Activated T-helper 1 cell treated with anti-CD3 and anti-CD28 coated beads, Interleukin-12 subunit alpha, Interleukin-12 subunit beta, Interleukin-2, Interleukin-4 antibody, amounts not matched to agents 30 ng/mL and 10 ng/mL and 1 ng/mL, durations not matched to agents 14 hours and 24 hours and 36 hours (primary cell): ENCODE results near the gene UCP3. TPM values are rescaled to one million over a fixed set of nuclear protein-coding genes. Genes with fewer than 3 reads are reported as not detected.

ENCODE experiments used
- DNase-seq: peaks from one replicate; pipeline ENCODE4 v3.0.0; 2021; ENCODE audit warnings: low spot score
- H3K27ac Mint-ChIP-seq: one replicate; pipeline ENCODE4 v1.8.0; 2021; ENCODE audit warnings: mild to moderate bottlenecking, mixed read lengths
- H3K27me3 Mint-ChIP-seq: one replicate; pipeline ENCODE4 v1.8.0; 2022; ENCODE audit warnings: mild to moderate bottlenecking, moderate library complexity, mixed read lengths; ENCODE audit not compliant: insufficient read depth
- H3K36me3 Mint-ChIP-seq: one replicate; pipeline ENCODE4 v1.8.0; 2021; ENCODE audit warnings: low read depth, mixed read lengths
- H3K4me1 Mint-ChIP-seq: one replicate; pipeline ENCODE4 v1.8.0; 2021; ENCODE audit warnings: low read depth, mixed read lengths
- H3K4me3 Mint-ChIP-seq: one replicate; pipeline ENCODE4 v1.8.0; 2021; ENCODE audit warnings: mild to moderate bottlenecking, moderate library complexity, mixed read lengths
- H3K9me3 Mint-ChIP-seq: one replicate; pipeline ENCODE4 v1.8.0; 2021; ENCODE audit warnings: mixed read lengths
- intact Hi-C: fragments of 100-400 bp; cut with micrococcal nuclease; formaldehyde crosslinking; loops from one replicate; pipeline ENCODE4 v1.15.1; 2024
- total RNA-seq: library from RNA; stranded (reverse); gene quantifications from 2 replicates; pipeline ENCODE4 v1.2.3, GENCODE V29; 2022

UCP3 gene
- total RNA-seq, 1 donor from 2014 or later: 4.1 TPM

DNA sequence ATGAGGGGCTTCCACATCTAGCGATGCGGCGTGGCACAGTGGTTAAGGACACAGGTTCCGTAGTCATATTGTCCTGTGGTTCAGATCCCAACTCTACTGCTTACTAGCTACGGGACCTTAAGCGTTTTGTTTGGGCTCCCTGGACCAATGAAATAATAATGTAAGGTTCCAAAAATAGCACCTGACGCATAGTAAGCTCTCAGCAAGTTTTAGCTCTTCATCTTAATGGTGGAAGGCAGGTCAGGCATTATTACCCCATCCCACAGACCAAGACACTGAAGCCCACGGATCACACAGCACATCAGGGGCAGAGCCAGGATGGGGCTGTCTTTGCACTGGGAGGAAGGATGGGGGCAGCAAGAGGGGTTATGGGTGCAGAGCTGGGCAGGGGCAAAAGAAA is 45.0 kb downstream of the UCP3 start:
- Mint-ChIP-seq H3K27ac (peak overlapping the region; percentile 78), H3K4me3 (no peak overlapping the region)
- intact Hi-C loops: loop anchor here (1.0 kb wide), 7 partner anchors 16 to 485 kb away; no protein-coding TSS in a partner anchor

DNA sequence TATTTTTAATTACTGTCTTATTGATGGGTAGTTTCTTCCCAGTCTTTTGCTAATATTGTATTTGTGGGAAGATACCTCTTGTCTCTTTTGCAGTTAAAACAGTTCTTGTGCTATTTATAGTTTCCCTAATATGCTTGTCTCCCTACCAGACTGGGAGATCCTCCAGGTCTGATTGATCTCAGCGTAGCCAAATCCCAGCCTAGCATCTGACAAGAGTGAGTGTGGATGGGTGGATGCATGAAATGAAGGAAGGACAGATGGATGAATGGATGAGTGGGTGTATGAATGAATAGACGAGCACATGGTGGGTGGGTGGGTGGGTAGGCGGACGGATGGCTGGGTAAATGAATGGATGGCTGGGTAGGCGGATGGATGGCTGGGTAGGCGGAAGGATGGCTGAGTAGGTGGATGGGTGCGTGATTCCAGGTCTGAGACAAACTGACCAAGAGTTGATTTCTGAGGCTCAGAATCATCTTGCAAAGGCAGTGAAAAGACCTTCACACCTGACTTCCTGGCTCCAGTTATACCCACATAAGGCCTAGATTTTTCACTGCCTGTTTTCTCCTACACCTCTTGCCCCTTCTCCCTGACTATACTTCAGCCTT is 46.7 kb downstream of the UCP3 start:
- no peak overlapping the region for H3K27ac Mint-ChIP-seq
- intact Hi-C loops: no loop called here
- H3K4me3 Mint-ChIP-seq: no peak overlapping the region
- H3K27me3 Mint-ChIP-seq: peaks cover 2% of the 10 kb centered on the region
- H3K4me1 Mint-ChIP-seq: peaks cover 23% of the 10 kb centered on the region
- H3K36me3 Mint-ChIP-seq: no peaks in the 10 kb centered on the region
- no peaks in the 10 kb centered on the region for H3K9me3 Mint-ChIP-seq
- no peak for DNase-seq

More for the DNA sequence above, 45.0 kb downstream of the UCP3 start:
- H3K27me3 Mint-ChIP-seq: peaks cover 2% of the 10 kb centered on the region
- H3K36me3 Mint-ChIP-seq: peaks cover 1% of the 10 kb centered on the region
- no peak for DNase-seq
- H3K9me3 Mint-ChIP-seq: no peaks in the 10 kb centered on the region
- H3K4me1 Mint-ChIP-seq: peaks cover 28% of the 10 kb centered on the region

DNA sequence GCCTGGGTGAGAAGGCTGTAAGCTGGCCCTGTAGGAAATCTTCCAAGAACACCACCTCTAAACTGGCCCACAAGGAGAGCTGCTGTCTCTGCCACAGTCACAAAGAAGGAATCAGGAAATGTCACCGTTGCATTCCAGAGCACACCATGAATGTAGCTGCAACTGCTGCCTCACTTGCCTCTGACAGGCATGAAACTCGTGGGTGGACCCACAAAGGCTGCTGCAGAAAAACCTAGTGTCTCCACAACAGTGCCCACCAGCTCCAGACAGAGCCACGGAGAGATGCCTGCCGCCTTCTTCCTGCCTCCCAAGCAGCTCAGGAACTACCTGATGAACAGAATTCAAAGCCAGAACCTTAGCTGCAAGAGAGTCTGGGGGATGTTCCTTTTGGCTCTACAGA is 47.6 kb downstream of the UCP3 start:
- no peak for DNase-seq
- intact Hi-C loops: no loop called here
- H3K4me1 Mint-ChIP-seq: peaks cover 23% of the 10 kb centered on the region
- no peak overlapping the region for H3K27ac Mint-ChIP-seq
- H3K36me3 Mint-ChIP-seq: no peaks in the 10 kb centered on the region
- H3K27me3 Mint-ChIP-seq: peaks cover 2% of the 10 kb centered on the region
- no peak overlapping the region for H3K4me3 Mint-ChIP-seq
- H3K9me3 Mint-ChIP-seq: no peaks in the 10 kb centered on the region

DNA sequence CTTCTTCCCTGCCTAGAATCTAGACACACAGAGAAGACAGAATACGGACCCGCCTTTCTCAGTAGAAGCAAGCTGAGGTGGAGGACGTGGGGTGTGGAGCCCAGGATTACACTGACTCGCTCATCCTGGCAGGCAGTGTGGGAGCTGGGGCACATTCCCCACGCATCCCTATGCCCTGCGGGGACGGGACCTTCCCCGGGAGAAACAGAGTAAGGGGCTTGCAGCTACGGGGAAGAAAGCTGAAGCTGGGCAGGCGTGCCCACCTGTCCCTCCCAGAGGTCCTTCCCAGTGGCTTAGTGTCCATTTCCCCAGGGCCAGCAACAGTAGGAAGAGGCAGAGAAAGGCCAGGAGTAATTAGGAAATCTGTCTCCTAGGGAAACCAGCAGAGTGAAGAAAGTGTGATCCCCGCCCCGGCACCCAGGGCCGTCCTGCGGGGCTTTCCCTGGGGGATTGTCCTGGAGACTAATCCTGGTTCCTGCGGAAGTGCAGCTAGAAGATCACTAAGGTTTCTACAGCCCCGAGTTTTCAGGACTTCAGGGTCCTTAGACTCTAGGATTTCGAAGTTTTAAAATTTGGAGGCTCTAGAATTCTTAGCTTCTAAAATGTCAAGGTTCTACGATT is 50.3 kb downstream of the UCP3 start:
- Mint-ChIP-seq H3K4me3 (no peak overlapping the region), H3K9me3 (no peaks in the 10 kb centered on the region), H3K36me3 (no peaks in the 10 kb centered on the region), H3K27me3 (peaks cover 2% of the 10 kb centered on the region), H3K4me1 (no peaks in the 10 kb centered on the region), H3K27ac (no peak overlapping the region)
- intact Hi-C loops: no loop called here
- no peak for DNase-seq

DNA sequence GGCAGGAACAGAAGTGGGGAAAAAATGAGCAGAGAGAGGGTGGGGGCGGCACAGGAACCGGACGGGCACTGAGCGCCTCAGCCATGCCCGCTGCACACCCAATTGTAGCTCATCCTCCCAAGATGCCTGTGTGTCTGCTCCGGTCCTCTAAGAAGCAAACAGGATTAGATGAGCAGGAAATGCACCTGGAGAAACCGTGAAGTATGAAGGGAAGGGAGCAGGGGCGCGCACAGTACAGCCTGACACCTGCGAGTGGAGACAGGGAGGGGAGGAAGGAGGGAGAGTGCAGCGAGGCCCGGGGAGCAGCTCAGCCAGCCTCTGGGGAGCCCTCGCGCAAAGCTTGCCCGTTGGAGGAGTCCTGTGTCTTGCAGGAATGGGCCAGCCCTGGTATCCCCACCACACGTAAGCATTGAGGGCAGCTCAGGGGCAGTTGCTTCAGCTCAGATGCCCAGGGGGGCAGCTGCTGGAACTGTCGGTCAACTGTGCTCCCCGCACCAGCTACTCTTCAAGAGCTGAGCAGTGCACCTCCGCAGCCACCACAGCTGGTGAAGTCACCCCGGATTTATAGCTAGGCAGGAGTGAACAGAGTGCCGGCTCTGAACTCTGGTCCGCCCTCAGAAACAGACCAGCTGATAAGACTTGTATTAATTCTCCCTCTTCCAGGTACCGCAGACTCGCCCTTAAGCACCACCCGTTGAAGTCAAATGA is 51.1 kb downstream of the UCP3 start:
- no peak overlapping the region for H3K27ac Mint-ChIP-seq
- H3K4me3 Mint-ChIP-seq: no peak overlapping the region
- no peak for DNase-seq
- H3K27me3 Mint-ChIP-seq: peaks cover 2% of the 10 kb centered on the region
- H3K4me1 Mint-ChIP-seq: no peaks in the 10 kb centered on the region
- H3K9me3 Mint-ChIP-seq: no peaks in the 10 kb centered on the region
- intact Hi-C loops: no loop called here
- no peaks in the 10 kb centered on the region for H3K36me3 Mint-ChIP-seq

DNA sequence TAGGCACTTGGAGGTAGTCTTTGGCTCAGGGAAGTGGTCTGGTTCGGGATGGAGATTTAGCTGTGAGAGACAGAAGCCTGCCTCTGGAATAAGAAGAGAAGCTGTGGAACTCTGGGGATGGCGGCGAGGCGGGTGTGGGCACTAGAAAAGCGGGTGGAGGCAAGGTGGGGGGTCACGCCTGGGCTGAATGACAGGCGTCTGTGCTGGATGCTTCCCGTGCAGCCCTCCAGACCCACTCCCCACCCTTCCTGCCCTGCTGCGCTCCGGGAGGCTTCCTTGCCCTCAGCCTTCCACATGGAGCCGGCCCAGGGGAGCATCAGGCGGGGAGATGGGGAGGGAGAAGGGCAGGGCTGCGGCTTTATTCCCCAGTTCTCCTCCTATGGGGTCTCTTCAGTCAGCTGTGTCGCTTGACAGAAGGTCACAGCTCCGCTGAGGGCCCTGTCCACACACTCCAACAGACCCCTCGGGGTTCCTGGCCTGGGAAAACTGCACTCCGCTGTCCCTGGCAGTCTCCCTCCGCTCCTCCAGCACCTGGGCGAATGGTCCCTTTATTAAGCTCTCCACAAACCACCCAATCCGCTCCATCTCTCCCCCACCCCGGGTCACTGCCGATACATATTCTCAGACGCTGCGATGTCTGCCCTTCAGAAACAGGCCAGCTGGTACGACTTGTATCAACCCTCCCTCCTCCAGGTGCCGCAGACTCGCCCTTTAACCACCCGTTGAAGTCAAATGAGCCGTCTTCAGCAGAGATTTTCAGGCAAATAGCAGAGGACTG is 51.8 kb downstream of the UCP3 start:
- Mint-ChIP-seq H3K4me3 (no peak overlapping the region), H3K9me3 (no peaks in the 10 kb centered on the region), H3K4me1 (no peaks in the 10 kb centered on the region), H3K36me3 (no peaks in the 10 kb centered on the region), H3K27ac (no peak overlapping the region), H3K27me3 (peaks cover 2% of the 10 kb centered on the region)
- DNase-seq: no peak
- intact Hi-C loops: no loop called here

DNA sequence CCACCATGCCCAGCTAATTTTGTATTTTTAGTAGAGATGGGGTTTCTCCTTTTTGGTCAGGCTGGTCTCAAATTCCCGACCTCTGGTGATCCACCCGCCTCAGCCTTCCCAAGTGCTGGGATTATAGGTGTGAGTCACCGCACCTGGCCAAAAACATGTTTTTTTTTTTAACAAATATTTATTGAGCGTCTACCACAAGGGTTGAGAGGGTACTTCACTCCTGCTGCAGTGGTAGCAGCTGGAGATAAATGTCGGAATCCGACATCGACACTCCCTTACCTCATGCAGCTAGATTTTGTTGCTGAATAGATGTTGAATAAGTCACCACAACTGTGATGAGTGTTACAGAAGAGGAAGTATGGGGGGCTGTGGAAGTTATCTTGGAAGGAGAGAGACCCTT is 57.1 kb downstream of the UCP3 start:
- intact Hi-C loops: no loop called here
- H3K9me3 Mint-ChIP-seq: no peaks in the 10 kb centered on the region
- H3K4me3 Mint-ChIP-seq: no peak overlapping the region
- H3K27me3 Mint-ChIP-seq: no peaks in the 10 kb centered on the region
- no peak overlapping the region for H3K27ac Mint-ChIP-seq
- H3K36me3 Mint-ChIP-seq: no peaks in the 10 kb centered on the region
- DNase-seq: no peak
- no peaks in the 10 kb centered on the region for H3K4me1 Mint-ChIP-seq

DNA sequence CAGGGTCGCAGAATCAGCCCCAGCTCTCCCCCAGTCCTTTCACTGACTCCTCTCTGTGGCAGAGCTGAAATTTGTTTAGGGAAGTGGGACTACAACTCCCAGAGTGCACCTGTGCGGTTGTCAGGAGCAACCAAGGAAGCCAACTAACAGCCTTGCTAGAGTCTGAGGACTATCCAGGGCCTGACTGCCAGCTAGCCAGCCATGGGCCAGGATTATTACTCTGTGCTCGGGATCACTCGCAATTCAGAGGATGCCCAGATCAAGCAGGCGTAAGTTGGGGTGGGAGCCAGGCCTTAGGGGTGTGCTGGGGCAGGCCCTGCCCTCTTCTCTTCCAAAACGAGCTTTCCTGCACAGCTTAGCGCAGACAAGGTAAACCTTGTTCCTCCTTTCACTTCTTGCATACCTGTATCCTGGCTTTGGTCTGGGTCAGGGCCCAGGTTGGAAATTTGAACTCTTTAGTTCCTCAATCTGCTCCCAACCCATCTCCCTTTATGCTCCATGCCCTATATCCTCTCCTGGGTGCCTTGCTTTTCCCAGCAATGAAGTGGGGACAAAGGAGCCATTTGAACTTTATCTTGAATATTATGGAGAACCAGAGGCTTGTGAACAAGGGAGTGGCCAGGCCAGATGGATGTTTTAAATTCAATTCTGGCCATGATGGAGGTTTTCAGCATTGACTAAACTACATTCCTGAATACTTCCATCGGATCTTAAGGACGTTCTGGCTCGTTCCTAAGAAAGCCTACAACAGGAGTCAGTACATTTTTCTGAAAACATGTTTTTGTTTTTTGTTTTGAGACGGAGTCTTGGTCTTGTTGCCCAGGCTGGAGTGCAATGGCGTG is 57.8 kb downstream of the UCP3 start, which contains the start of gene DNAJB13:
Gene DNAJB13, plus strand, starts transcription at position 158 of the 842 bp plus-strand sequence. Its CDS starts 44 bp downstream, at position 202.
- Mint-ChIP-seq H3K27ac (no peak within 1 kb of the TSS), H3K9me3 (no peaks in the 10 kb centered on the region), H3K4me1 (no peaks in the 10 kb centered on the region), H3K27me3 (no peaks in the 10 kb centered on the region), H3K4me3 (no peak within 1 kb of the TSS), H3K36me3 (no peaks in the 10 kb centered on the region)
- no peak for DNase-seq
- intact Hi-C loops: no loop called here

Other genes with a start within 250 kb of the UCP3 start
- gene RAB6A, start 248.0 kb downstream of the UCP3 start, total RNA-seq: 81.9 and 88.0 TPM in 2 replicates
- gene MRPL48, start 221.2 kb downstream of the UCP3 start, total RNA-seq: 55.0 and 56.3 TPM in 2 replicates
- 99.1 and 102 TPM in 2 replicates for gene COA4, start 132.2 kb downstream of the UCP3 start, total RNA-seq
- gene PAAF1, start 132.1 kb downstream of the UCP3 start, total RNA-seq: 22.4 and 25.0 TPM in 2 replicates
- gene DNAJB13, start 58.1 kb downstream of the UCP3 start, total RNA-seq: 0.29 and 0.64 TPM in 2 replicates
- 821 and 858 TPM in 2 replicates for gene UCP2, start 26.2 kb downstream of the UCP3 start, total RNA-seq
- gene C2CD3, start 161.9 kb upstream of the UCP3 start, total RNA-seq: 46.5 and 49.5 TPM in 2 replicates
- 64.8 and 68.1 TPM in 2 replicates for gene PPME1, start 162.2 kb upstream of the UCP3 start, total RNA-seq